HCT116 (cell line): ENCODE results near the gene C3orf20. TPM values are rescaled to one million over a fixed set of nuclear protein-coding genes. Genes with fewer than 3 reads are reported as not detected.

Experiments
- ATAC-seq: fragments of 200-7000 bp; cut with Tn5 transposase; 2 replicates; pipeline ENCODE4 v1.9.1; 2020; ENCODE audit warnings: mild to moderate bottlenecking, moderate library complexity
- BruUV-seq: library from RNA; stranded (reverse); fragments of 400-500 nt; replicated peaks from 2 replicates; lab custom pipeline; 2021; lab: Mats Ljungman, UMichigan
- CTCF ChIA-PET: fragments of 300-600 bp; sonication (Branson Sonifier 250); formaldehyde crosslinking; loops from one replicate; lab custom pipeline; 2021; ENCODE audit warnings: antibody characterized with exemption; lab: Charles Lee
- POLR2A ChIA-PET: fragments of 300-600, 350-600 bp; sonication (Branson Sonifier 250); formaldehyde crosslinking; loops from one replicate; lab custom pipeline; 2021; ENCODE audit warnings: antibody characterized with exemption; lab: Charles Lee
- RAD21 ChIA-PET, 2 experiments: fragments of 300-600 bp; sonication (Branson Sonifier 250); formaldehyde crosslinking; loops; one replicate each; lab custom pipeline; 2023; ENCODE audit warnings: low total read pairs in 2 of 2; ENCODE audit not compliant: uncharacterized antibody in 2 of 2, unreplicated experiment in 2 of 2, low non-redundant PET in 1 of 2; lab: Charles Lee
- DNase-seq: peaks from one replicate; pipeline ENCODE4 v3.0.0-alpha.2; 2010; ENCODE audit warnings: low read depth, low spot score
- H2AFZ ChIP-seq: fragments of 200-600 bp; shearing (Covaris generic), sonication (generic); 2 replicates; pipeline ENCODE4 v1.6.1; 2017; ENCODE audit warnings: low read depth, mixed run types, mixed read lengths, antibody characterized with exemption, low read length; ENCODE audit not compliant: poor library complexity, severe bottlenecking
- H3K27ac ChIP-seq: 2 replicates; pipeline ENCODE4 v1.5.1; 2012; ENCODE audit warnings: low read depth, low read length
- H3K27me3 ChIP-seq: fragments of 200-600 bp; sonication (generic); 2 replicates; pipeline ENCODE4 v1.6.1; 2016; ENCODE audit warnings: mixed run types, low read length, mixed read lengths; ENCODE audit not compliant: insufficient read depth
- H3K36me3 ChIP-seq, 2 experiments: fragments of 200-500 bp in 1 of 2; fragments of 200-600 bp in 1 of 2; sonication (Bioruptor generic) in 1 of 2; sonication (generic) in 1 of 2; 2 replicates each; pipeline versions ENCODE4 v1.5.1 to v1.6.1; 2014 to 2016; ENCODE audit warnings: low read length in 2 of 2, inconsistent platforms in 1 of 2, mixed read lengths in 1 of 2, mixed run types in 1 of 2; ENCODE audit not compliant: insufficient read depth in 2 of 2, control insufficient read depth in 1 of 2
- H3K4me1 ChIP-seq, 2 experiments: fragments of 200-600 bp in 1 of 2; sonication (generic) in 1 of 2; 2 replicates each; pipeline versions ENCODE4 v1.5.1 to v1.6.1; 2012 to 2017; ENCODE audit warnings: low read length in 2 of 2, inconsistent platforms in 1 of 2, mild to moderate bottlenecking in 1 of 2, mixed read lengths in 1 of 2, mixed run types in 1 of 2, moderate library complexity in 1 of 2; ENCODE audit not compliant: insufficient read depth in 2 of 2, control insufficient read depth in 1 of 2
- H3K4me2 ChIP-seq: fragments of 200-600 bp; sonication (generic); 2 replicates; pipeline ENCODE4 v1.6.1; 2017; ENCODE audit warnings: mixed run types, low read length, mixed read lengths
- H3K4me3 ChIP-seq, 2 experiments: fragments of 200-600 bp in 1 of 2; sonication (generic) in 1 of 2; replicated peaks in 1 of 2; 2 replicates each; pipeline ENCODE4 v1.5.1; 2011 to 2016; ENCODE audit warnings: low read length in 2 of 2, control low read depth in 1 of 2, low read depth in 1 of 2, mild to moderate bottlenecking in 1 of 2, mixed read lengths in 1 of 2, mixed run types in 1 of 2
- H3K79me2 ChIP-seq: fragments of 200-600 bp; sonication (generic); 2 replicates; pipeline ENCODE4 v1.6.1; 2017; ENCODE audit warnings: mild to moderate bottlenecking, mixed run types, low read length, moderate library complexity, mixed read lengths; ENCODE audit not compliant: insufficient read depth
- H3K9ac ChIP-seq: fragments of 200-600 bp; sonication (generic); 2 replicates; pipeline ENCODE4 v1.6.1; 2016; ENCODE audit warnings: low read length, mixed read lengths
- H3K9me2 ChIP-seq: fragments of 200-600 bp; sonication (generic), shearing (Covaris generic); 2 replicates; pipeline ENCODE4 v1.6.1; 2017; ENCODE audit warnings: mixed run types, mild to moderate bottlenecking, moderate library complexity; ENCODE audit not compliant: insufficient read depth
- H3K9me3 ChIP-seq, 2 experiments: fragments of 200-500 bp in 1 of 2; fragments of 200-600 bp in 1 of 2; sonication (Bioruptor generic) in 1 of 2; sonication (generic) in 1 of 2; 2 replicates each; pipeline ENCODE4 v1.6.1; 2014 to 2017; ENCODE audit warnings: low read length in 2 of 2, mixed read lengths in 2 of 2, inconsistent platforms in 1 of 2, low read depth in 1 of 2, mild to moderate bottlenecking in 1 of 2, mixed run types in 1 of 2, moderate library complexity in 1 of 2; ENCODE audit not compliant: control insufficient read depth in 1 of 2, insufficient read depth in 1 of 2
- H4K20me1 ChIP-seq: fragments of 200-600 bp; sonication (generic), shearing (Covaris generic); 2 replicates; pipeline ENCODE4 v1.6.1; 2017; ENCODE audit warnings: mixed run types, mild to moderate bottlenecking, moderate library complexity; ENCODE audit not compliant: insufficient read depth
- CTCF ChIP-seq, 3 experiments: fragments of 200-600 bp in 1 of 3; sonication (generic) in 1 of 3; IDR thresholded peaks in 2 of 3; conservative IDR thresholded peaks in 1 of 3; 2 replicates each; pipeline ENCODE4 v1.5.1; 2012 to 2017; ENCODE audit warnings: low read depth in 2 of 3, low read length in 2 of 3, antibody characterized with exemption in 1 of 3, borderline replicate concordance in 1 of 3, control low read depth in 1 of 3, mild to moderate bottlenecking in 1 of 3, mixed read lengths in 1 of 3, mixed run types in 1 of 3, moderate library complexity in 1 of 3; ENCODE audit not compliant: insufficient read depth in 1 of 3
- POLR2AphosphoS5 ChIP-seq: IDR thresholded peaks from 2 replicates; pipeline ENCODE4 v1.6.1; 2011; ENCODE audit warnings: mild to moderate bottlenecking, low read depth, low read length, moderate library complexity
- intact Hi-C: fragments of 100-400 bp; cut with micrococcal nuclease; formaldehyde crosslinking; loops from 2 replicates; pipeline ENCODE4 v1.10.0; 2022
- total RNA-seq: library from RNA; stranded (reverse); gene quantifications from one replicate; pipeline ENCODE4 v1.2.1, GENCODE V29; 2021; ENCODE audit not compliant: unreplicated experiment

The C3orf20 gene
- total RNA-seq, 1 experiment from 2014 or later = 0.20 TPM

- RAD21 ChIA-PET = no interaction called here
- intact Hi-C loops = no loop called here
- Histone ChIP-seq H3K9me2 (no peaks in the 10 kb centered on the region), H3K79me2 (no peaks in the 10 kb centered on the region), H3K27ac (no peak overlapping the region), H3K4me2 (peak overlapping the region; percentile 62), H3K36me3 (no peaks in the 10 kb centered on the region), H3K27me3 (no peaks in the 10 kb centered on the region), H2AFZ (no peak overlapping the region), H3K4me1 (peaks cover 8 to 29% of the 10 kb centered on the region in 2 experiments; a peak in 3 of 4 replicates), H3K4me3 (no peak overlapping the region), H3K9ac (no peak overlapping the region), H3K9me3 (no peaks in the 10 kb centered on the region), H4K20me1 (no peaks in the 10 kb centered on the region)
- CTCF ChIA-PET = interaction anchor here (1.0 kb wide), 1 partner anchor 23 kb away, joined by 3 read pairs; no protein-coding TSS in a partner anchor
- DNase-seq = no peak
- no peak for TF ChIP-seq POLR2AphosphoS5
- peak in 1 of 3 experiments; percentile 22; a peak in 1 of 6 replicates for TF ChIP-seq CTCF (IDR thresholded peaks at IDR 0.05 in 2 of 3, conservative IDR thresholded peaks at IDR 0.05 in 1 of 3; ENCODE audit: borderline replicate concordance in 1 of 3, insufficient read depth in 1 of 3, low read depth in 2 of 3, low read length in 2 of 3)
- POLR2A ChIA-PET = no interaction called here
- BruUV-seq = no TSS peak
- peak; percentile 88 for ATAC-seq
Measured at GRCh38 chr3:14803101-14803980, 128.4 kb downstream of the C3orf20 start.
